ENCODE results near the gene EPHA6.

DNA sequence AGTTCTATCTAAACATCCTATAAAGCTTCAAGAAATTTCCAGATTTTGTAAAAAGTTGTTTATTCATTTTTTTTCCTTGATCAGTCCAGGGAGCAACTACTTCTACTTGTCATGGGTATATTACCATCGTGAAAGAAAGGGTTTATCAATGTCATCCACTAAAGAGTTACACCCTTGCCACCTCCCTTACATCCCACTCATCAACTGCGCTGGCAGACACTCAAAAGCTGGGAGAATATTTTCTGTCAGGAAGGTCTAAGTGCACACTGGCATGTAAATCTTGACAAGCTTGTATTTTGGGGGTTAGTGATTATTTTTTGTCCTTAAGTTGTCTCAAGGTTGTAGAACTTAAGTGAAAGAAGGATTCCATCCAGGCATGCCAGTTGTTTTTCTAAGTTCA is 761.8 kb downstream of the EPHA6 start:
- TF ChIP-seq POLR2A (IDR thresholded peaks at IDR 0.05; ENCODE audit: low read length) (no peak), GATA1 (IDR thresholded peaks at IDR 0.05; ENCODE audit: low read depth, low read length) (no peak)

Data from erythroblast (primary cell).